ENCODE data around the gene IGFBP2. TPM values are rescaled to one million over a fixed set of nuclear protein-coding genes. Genes with fewer than 3 reads are reported as not detected.

The IGFBP2 gene
- total and polyA plus RNA-seq, 9 donors: 136 to 277 (median 195) TPM

GRCh38 chr2:216636551-216637450 is 3.6 kb downstream of the IGFBP2 start:
- Histone ChIP-seq H3K4me1 (ENCODE audit: control insufficient read depth, insufficient read depth, low read length) (peaks cover 39% of the 10 kb centered on the region), H3K9me3 (replicated peaks; ENCODE audit: control insufficient read depth, low read depth, low read length) (no peaks in the 10 kb centered on the region), H3K36me3 (ENCODE audit: control insufficient read depth, insufficient read depth, low read length) (peaks cover 22% of the 10 kb centered on the region), H3K4me3 (ENCODE audit: low read length) (peak overlapping the region; percentile 84), H3K27me3 (ENCODE audit: control insufficient read depth, insufficient read depth, low read length) (peaks cover 21% of the 10 kb centered on the region), H3K27ac (ENCODE audit: low read length) (peak overlapping the region; percentile 78)
- 28% methylated on average over 11 of the region's 29 CpGs for WGBS (ENCODE audit: insufficient coverage)
- DNase-seq: peak; percentile 38

- DNase-seq: no peak
- Histone ChIP-seq H3K9me3 (replicated peaks; ENCODE audit: control insufficient read depth, low read depth, low read length) (no peaks in the 10 kb centered on the region), H3K4me1 (ENCODE audit: control insufficient read depth, insufficient read depth, low read length) (peaks cover 39% of the 10 kb centered on the region), H3K27me3 (ENCODE audit: control insufficient read depth, insufficient read depth, low read length) (peaks cover 14% of the 10 kb centered on the region), H3K27ac (ENCODE audit: low read length) (peak overlapping the region; percentile 23), H3K36me3 (ENCODE audit: control insufficient read depth, insufficient read depth, low read length) (peaks cover 22% of the 10 kb centered on the region), H3K4me3 (ENCODE audit: low read length) (no peak overlapping the region)
- WGBS (ENCODE audit: insufficient coverage): 33% methylated on average over 1 of the region's 3 CpGs
Measured at GRCh38 chr2:216637472-216637871, 4.3 kb downstream of the IGFBP2 start.

- H3K4me3 ChIP-seq (ENCODE audit: low read length): no peak overlapping the region
- H3K36me3 ChIP-seq (ENCODE audit: control insufficient read depth, insufficient read depth, low read length): peaks cover 25% of the 10 kb centered on the region
- H3K9me3 ChIP-seq (replicated peaks; ENCODE audit: control insufficient read depth, low read depth, low read length): no peaks in the 10 kb centered on the region
- 27% methylated on average over 4 of the region's 5 CpGs for WGBS (ENCODE audit: insufficient coverage)
- no peaks in the 10 kb centered on the region for H3K27me3 ChIP-seq (ENCODE audit: control insufficient read depth, insufficient read depth, low read length)
- peak; percentile 81 for DNase-seq
- peak overlapping the region; percentile 73 for H3K27ac ChIP-seq (ENCODE audit: low read length)
- peaks cover 28% of the 10 kb centered on the region for H3K4me1 ChIP-seq (ENCODE audit: control insufficient read depth, insufficient read depth, low read length)
Measured at GRCh38 chr2:216643986-216644659, 10.9 kb downstream of the IGFBP2 start.

GRCh38 chr2:216644842-216645635 is 11.8 kb downstream of the IGFBP2 start:
- no peak for DNase-seq
- H3K4me3 ChIP-seq (ENCODE audit: low read length): no peak overlapping the region
- peak overlapping the region; percentile 73 for H3K27ac ChIP-seq (ENCODE audit: low read length)
- 59% methylated on average over 4 of the region's 4 CpGs for WGBS (ENCODE audit: insufficient coverage)
- no peaks in the 10 kb centered on the region for H3K9me3 ChIP-seq (replicated peaks; ENCODE audit: control insufficient read depth, low read depth, low read length)
- peaks cover 35% of the 10 kb centered on the region for H3K4me1 ChIP-seq (ENCODE audit: control insufficient read depth, insufficient read depth, low read length)
- no peaks in the 10 kb centered on the region for H3K27me3 ChIP-seq (ENCODE audit: control insufficient read depth, insufficient read depth, low read length)
- H3K36me3 ChIP-seq (ENCODE audit: control insufficient read depth, insufficient read depth, low read length): peaks cover 22% of the 10 kb centered on the region

GRCh38 chr2:216645636-216645950 is 12.4 kb downstream of the IGFBP2 start:
- no peaks in the 10 kb centered on the region for H3K27me3 ChIP-seq (ENCODE audit: control insufficient read depth, insufficient read depth, low read length)
- 75% methylated on average over 2 of the region's 3 CpGs for WGBS (ENCODE audit: insufficient coverage)
- H3K36me3 ChIP-seq (ENCODE audit: control insufficient read depth, insufficient read depth, low read length): peaks cover 18% of the 10 kb centered on the region
- H3K4me3 ChIP-seq (ENCODE audit: low read length): no peak overlapping the region
- peaks cover 40% of the 10 kb centered on the region for H3K4me1 ChIP-seq (ENCODE audit: control insufficient read depth, insufficient read depth, low read length)
- no peaks in the 10 kb centered on the region for H3K9me3 ChIP-seq (replicated peaks; ENCODE audit: control insufficient read depth, low read depth, low read length)
- no peak overlapping the region for H3K27ac ChIP-seq (ENCODE audit: low read length)
- DNase-seq: no peak

- no peak for DNase-seq
- Histone ChIP-seq H3K27ac (ENCODE audit: low read length) (no peak overlapping the region), H3K9me3 (replicated peaks; ENCODE audit: control insufficient read depth, low read depth, low read length) (no peaks in the 10 kb centered on the region), H3K27me3 (ENCODE audit: control insufficient read depth, insufficient read depth, low read length) (no peaks in the 10 kb centered on the region), H3K4me1 (ENCODE audit: control insufficient read depth, insufficient read depth, low read length) (peaks cover 45% of the 10 kb centered on the region), H3K4me3 (ENCODE audit: low read length) (no peak overlapping the region), H3K36me3 (ENCODE audit: control insufficient read depth, insufficient read depth, low read length) (peaks cover 13% of the 10 kb centered on the region)
- 80% methylated on average over 1 of the region's 3 CpGs for WGBS (ENCODE audit: insufficient coverage)
Measured at GRCh38 chr2:216646116-216646515, 12.9 kb downstream of the IGFBP2 start.

GRCh38 chr2:216648105-216648504 is 14.9 kb downstream of the IGFBP2 start:
- DNase-seq: no peak
- peaks cover 42% of the 10 kb centered on the region for H3K4me1 ChIP-seq (ENCODE audit: control insufficient read depth, insufficient read depth, low read length)
- no peak overlapping the region for H3K4me3 ChIP-seq (ENCODE audit: low read length)
- H3K27me3 ChIP-seq (ENCODE audit: control insufficient read depth, insufficient read depth, low read length): no peaks in the 10 kb centered on the region
- peaks cover 9% of the 10 kb centered on the region for H3K36me3 ChIP-seq (ENCODE audit: control insufficient read depth, insufficient read depth, low read length)
- no peaks in the 10 kb centered on the region for H3K9me3 ChIP-seq (replicated peaks; ENCODE audit: control insufficient read depth, low read depth, low read length)
- 56% methylated on average over 3 of the region's 3 CpGs for WGBS (ENCODE audit: insufficient coverage)
- no peak overlapping the region for H3K27ac ChIP-seq (ENCODE audit: low read length)

- H3K36me3 ChIP-seq (ENCODE audit: control insufficient read depth, insufficient read depth, low read length): peaks cover 11% of the 10 kb centered on the region
- no peak overlapping the region for H3K27ac ChIP-seq (ENCODE audit: low read length)
- DNase-seq: no peak
- H3K4me3 ChIP-seq (ENCODE audit: low read length): no peak overlapping the region
- 33% methylated on average over 1 of the region's 5 CpGs for WGBS (ENCODE audit: insufficient coverage)
- H3K9me3 ChIP-seq (replicated peaks; ENCODE audit: control insufficient read depth, low read depth, low read length): no peaks in the 10 kb centered on the region
- H3K4me1 ChIP-seq (ENCODE audit: control insufficient read depth, insufficient read depth, low read length): peaks cover 29% of the 10 kb centered on the region
- no peaks in the 10 kb centered on the region for H3K27me3 ChIP-seq (ENCODE audit: control insufficient read depth, insufficient read depth, low read length)
Measured at GRCh38 chr2:216649574-216649973, 16.4 kb downstream of the IGFBP2 start.

GRCh38 chr2:216650626-216651257 is 17.5 kb downstream of the IGFBP2 start:
- no peak overlapping the region for H3K4me3 ChIP-seq (ENCODE audit: low read length)
- H3K4me1 ChIP-seq (ENCODE audit: control insufficient read depth, insufficient read depth, low read length): peaks cover 19% of the 10 kb centered on the region
- H3K27ac ChIP-seq (ENCODE audit: low read length): no peak overlapping the region
- 25% methylated on average over 1 of the region's 3 CpGs for WGBS (ENCODE audit: insufficient coverage)
- no peak for DNase-seq
- no peaks in the 10 kb centered on the region for H3K27me3 ChIP-seq (ENCODE audit: control insufficient read depth, insufficient read depth, low read length)
- no peaks in the 10 kb centered on the region for H3K9me3 ChIP-seq (replicated peaks; ENCODE audit: control insufficient read depth, low read depth, low read length)
- peaks cover 8% of the 10 kb centered on the region for H3K36me3 ChIP-seq (ENCODE audit: control insufficient read depth, insufficient read depth, low read length)

All from muscle of leg (tissue), 11 donors.